Transverse colon (tissue), 3 donors: Measurements from ENCODE around the gene TTC21A.

Experiments
- CTCF ChIP-seq, 5 experiments: fragments of 200-600 bp in 3 of 5; fragments of 450-650 bp in 2 of 5; sonication (generic) in 3 of 5; IDR thresholded peaks; 1 replicate in 2 of 5; 2 replicates in 3 of 5; pipeline ENCODE4 v1.5.1; 2016 to 2017; ENCODE audit warnings: antibody characterized with exemption in 5 of 5, inconsistent platforms in 3 of 5, mild to moderate bottlenecking in 2 of 5, moderate library complexity in 1 of 5
- POLR2A ChIP-seq: fragments of 450-650 bp; IDR thresholded peaks from one replicate; pipeline ENCODE4 v1.6.1; 2016; ENCODE audit warnings: antibody characterized with exemption, mild to moderate bottlenecking, moderate library complexity

- TF ChIP-seq CTCF (IDR thresholded peaks at IDR 0.05) (no peak), POLR2A (no peak)
Observed at GRCh38 chr3:39095778-39096177, 11.7 kb upstream of the TTC21A start.
